ENCODE measurements around the gene SH3TC1.

DNA sequence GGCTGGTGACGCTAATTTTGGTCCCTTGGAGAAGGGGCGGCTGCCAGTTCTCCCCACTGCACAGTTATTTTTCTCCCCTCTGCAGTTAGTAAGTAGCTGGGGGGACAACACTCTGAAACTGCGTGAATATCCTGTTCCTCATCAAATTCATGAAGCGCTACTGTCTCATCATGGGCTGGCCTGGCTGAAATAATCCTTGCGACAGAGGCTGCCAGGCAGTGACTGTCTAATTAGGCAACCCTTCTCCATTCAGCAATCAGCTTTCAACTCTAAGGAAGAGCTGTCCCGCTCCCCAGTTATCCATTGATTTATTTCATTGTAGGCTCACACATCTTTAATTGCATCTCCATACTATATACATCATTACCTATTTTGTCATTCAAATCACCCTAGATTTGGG is 8.2 kb downstream of the SH3TC1 start:
- TF ChIP-seq, protein P1, sequence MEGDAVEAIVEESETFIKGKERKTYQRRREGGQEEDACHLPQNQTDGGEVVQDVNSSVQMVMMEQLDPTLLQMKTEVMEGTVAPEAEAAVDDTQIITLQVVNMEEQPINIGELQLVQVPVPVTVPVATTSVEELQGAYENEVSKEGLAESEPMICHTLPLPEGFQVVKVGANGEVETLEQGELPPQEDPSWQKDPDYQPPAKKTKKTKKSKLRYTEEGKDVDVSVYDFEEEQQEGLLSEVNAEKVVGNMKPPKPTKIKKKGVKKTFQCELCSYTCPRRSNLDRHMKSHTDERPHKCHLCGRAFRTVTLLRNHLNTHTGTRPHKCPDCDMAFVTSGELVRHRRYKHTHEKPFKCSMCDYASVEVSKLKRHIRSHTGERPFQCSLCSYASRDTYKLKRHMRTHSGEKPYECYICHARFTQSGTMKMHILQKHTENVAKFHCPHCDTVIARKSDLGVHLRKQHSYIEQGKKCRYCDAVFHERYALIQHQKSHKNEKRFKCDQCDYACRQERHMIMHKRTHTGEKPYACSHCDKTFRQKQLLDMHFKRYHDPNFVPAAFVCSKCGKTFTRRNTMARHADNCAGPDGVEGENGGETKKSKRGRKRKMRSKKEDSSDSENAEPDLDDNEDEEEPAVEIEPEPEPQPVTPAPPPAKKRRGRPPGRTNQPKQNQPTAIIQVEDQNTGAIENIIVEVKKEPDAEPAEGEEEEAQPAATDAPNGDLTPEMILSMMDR (IDR thresholded peaks at IDR 0.05): no peak
- TF ChIP-seq POLR2A (IDR thresholded peaks at IDR 0.05): no peak

All from vagina (tissue), 2 donors.